HG02981 (cell line): ENCODE data around the gene POMP.
A peak's percentile ranks its signal among the peaks of the same experiment; 100 is the strongest.

Experiments
- ATAC-seq: cut with Tn5 transposase; IDR thresholded peaks from one replicate; pipeline ENCODE4 v1.9.1; 2021; ENCODE audit warnings: mild to moderate bottlenecking, moderate library complexity; ENCODE audit not compliant: unreplicated experiment

Gene POMP, protein sequence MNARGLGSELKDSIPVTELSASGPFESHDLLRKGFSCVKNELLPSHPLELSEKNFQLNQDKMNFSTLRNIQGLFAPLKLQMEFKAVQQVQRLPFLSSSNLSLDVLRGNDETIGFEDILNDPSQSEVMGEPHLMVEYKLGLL

DNA sequence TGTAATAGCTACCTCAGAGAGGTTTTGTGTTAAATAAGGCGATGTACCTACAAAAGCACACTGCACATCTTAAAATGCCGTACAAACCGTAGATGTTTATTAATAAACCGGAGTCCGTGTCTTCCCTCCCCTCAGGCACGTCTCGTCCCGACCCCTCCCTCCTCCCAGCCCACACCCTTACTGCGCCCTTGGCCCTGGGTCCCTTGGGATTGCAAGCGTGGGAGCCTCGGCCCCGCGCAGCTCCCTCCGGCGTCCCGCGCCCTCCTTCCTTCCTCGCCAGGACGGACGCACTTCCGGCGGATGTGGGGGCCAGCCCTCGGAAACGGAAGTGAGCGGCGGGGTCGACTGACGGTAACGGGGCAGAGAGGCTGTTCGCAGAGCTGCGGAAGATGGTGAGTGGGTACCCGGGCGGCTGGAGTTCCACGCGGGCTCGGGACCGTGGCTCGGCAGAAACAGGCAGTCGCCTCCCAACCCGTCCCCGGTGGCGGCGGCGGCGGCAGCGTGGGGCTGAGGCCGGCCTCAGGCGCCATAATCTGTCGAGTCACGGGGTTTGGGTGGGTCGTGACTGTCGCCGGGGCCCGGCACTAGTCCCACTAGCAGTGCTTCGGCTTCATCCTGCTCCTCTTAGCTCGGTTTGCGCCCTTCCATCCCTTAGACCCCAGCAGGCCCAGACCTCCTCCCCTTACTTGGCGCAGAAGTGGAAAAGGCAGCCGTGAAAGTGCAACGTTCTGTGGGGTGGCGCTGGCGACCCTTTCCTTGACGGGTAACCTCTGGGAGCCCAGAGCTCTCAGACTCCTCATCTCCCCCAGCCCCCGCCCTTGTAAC is at the start of gene POMP:
Gene POMP (plus strand): TSS at position 335 of the 825 bp plus-strand sequence. CDS start 55 bp downstream, at position 390.
- ATAC-seq, result peak; percentile 79

GRCh38 chr13:28609381-28609780 is 49.5 kb upstream of the POMP start:
- ATAC-seq, result no peak

DNA sequence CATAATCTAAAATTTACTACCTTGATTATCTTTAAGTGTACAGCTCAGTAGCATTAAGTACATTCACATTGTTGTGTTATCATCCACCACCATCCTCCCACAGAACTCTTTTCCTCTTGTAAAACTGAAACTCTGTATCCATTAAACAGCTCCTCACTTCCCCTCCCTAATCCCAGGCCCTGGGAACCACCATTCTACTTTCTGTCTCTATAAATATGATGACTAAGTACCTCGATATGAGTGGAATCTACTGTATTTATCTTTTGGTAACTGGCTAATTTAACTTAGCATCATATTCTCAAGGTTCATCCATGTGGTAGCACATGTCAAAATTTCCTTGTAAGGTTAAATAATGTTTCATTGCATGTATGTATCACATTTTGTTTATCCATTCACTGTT is 49.0 kb upstream of the POMP start:
- no peak for ATAC-seq

- no peak for ATAC-seq
Measured at GRCh38 chr13:28610996-28611395, 47.9 kb upstream of the POMP start.

GRCh38 chr13:28611654-28612131 is 47.2 kb upstream of the POMP start:
- no peak for ATAC-seq

DNA sequence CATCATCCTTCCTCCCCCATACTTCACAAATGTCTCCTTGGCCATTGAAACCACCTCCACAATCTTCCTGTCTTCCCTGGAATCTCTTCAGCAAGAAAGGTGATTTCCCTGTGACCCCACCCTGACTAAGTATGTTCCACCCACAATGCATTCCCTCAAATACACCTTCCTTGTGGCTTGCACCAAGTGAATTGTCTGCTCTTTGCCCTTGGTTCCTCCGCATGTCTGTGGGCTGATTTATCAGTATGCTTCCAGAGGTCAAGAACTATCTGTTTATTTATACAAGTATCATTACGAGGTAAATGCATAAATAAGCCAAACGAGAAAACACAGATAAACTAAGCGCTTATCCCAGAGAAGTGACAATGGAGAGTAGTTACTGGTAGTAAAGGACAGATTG is 45.4 kb upstream of the POMP start:
- ATAC-seq, result no peak

DNA sequence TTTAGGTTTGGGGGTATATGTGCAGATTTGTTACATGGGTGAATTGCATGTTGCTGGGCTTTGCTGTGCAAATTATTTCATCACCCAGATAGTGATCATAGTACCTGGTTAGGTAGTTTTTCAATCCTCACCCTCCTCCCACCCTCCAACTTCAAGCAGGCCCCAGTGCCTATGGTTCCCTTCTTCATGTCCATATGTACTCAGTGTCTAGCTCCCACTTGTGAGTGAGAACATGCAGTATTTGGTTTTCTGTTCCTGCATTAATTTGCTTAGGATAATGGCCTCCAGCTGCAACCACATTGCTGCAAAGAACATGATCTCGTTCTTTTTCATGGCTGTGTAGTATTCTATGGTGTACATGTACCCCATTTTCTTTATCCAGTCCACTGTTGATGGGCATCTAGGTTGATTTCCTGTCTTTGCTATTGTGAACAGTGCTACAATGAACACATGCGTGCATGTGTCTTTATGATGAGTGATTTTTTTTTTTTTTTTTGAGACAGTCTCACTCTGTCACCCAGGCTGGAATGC is 42.9 kb upstream of the POMP start:
- no peak for ATAC-seq

DNA sequence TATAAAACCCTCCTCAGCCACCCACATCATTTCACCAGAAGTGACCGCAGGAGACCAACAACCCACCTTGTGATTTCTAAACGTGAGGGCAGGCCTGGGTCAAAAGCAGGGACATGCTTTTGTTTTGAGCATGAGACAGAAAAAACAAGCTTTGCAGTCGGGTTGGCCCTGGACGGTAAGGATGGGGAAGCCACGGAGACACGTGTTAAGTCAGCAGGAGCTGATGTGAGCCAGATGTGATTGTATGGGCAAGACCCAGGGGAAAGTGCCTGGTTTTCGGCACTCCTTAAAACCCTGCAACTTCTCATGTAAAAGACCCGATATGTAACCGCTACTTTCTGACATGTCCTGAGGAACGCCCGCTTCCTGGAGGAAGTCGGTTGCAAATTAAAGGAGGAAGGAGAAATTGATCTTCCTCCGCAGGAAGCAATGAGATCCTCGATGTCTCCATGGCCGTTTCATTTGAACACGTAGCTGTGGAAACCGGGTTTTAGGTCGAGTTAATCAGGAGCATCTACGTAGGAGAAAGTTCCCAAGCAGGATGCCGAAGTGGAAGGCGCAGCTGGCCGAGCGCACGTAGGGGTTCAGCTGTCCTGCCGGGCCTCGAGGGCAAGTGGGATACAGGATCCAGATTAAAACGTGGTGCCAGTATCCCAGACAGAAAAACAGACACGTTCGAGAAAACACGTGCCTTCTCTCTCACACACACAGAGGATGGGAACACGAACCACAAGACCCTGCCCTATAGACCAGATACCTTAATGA is 40.5 kb upstream of the POMP start:
- no peak for ATAC-seq

GRCh38 chr13:28620011-28620830 is 38.7 kb upstream of the POMP start:
- ATAC-seq, result no peak

GRCh38 chr13:28621449-28621848 is 37.5 kb upstream of the POMP start:
- no peak for ATAC-seq

DNA sequence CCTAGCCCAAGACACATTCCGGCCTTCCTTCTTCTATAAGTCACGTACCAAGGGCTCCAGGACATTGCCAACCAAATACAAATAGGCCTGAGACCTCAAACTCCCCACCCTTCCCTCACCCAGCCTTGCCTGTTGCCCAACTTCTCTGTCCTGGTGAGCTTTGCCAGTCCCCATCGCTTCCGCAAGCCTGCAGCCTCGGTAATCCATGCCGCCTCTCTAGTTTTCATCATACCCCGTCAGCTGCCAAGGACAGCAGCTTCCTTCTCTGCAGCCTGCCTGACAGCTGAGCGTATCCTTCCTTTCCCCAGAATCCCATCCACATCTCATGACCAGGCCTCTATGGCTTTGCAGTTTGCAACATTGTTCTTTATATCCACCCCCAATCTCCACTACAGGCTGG is 36.6 kb upstream of the POMP start:
- no peak for ATAC-seq

DNA sequence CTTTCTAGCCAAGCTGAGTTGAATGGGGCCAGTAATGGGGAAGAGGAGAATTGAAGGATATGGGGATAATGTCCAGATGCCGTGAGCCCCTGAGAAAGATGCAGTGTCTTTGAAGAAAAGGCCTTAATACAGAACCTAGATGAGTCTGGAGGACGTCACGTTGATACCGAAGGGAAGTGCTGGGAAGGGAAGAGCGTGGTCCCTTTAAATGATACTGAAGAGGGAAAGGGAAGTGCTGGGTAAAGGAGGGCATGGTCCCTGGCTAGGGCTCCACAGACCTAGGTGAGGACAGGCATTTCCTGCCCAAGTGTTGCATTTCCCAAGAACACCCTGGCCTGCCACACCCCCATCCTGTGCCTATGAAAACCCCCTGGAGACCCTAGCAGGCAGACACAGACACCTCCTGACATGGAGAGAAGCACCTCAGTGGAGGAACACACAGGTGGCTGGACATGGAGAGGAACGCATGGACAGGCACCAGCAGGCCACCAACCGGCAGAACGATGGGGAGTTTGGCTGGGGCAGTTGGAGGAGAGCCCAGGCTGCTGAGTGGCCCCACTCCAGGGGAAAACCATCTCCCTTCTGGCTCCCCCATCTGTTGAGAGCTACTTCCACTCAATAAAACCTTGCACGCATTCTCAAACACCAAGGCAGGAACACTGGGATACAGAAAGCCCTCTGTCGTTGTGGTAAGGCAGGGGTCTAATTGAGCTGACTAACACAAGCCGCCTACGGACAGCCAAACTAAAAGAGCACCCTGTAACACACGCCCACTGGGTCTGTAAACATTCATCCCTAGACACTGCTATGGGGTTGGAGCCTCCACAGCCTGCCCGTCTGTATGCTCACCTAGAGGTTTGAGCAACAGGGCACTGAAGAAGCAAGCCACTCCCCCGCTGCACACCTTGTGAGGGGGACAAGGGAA is 34.9 kb upstream of the POMP start:
- no peak for ATAC-seq

GRCh38 chr13:28624707-28625432 is 34.1 kb upstream of the POMP start:
- ATAC-seq, result no peak

GRCh38 chr13:28626266-28626665 is 32.7 kb upstream of the POMP start:
- ATAC-seq, result no peak

DNA sequence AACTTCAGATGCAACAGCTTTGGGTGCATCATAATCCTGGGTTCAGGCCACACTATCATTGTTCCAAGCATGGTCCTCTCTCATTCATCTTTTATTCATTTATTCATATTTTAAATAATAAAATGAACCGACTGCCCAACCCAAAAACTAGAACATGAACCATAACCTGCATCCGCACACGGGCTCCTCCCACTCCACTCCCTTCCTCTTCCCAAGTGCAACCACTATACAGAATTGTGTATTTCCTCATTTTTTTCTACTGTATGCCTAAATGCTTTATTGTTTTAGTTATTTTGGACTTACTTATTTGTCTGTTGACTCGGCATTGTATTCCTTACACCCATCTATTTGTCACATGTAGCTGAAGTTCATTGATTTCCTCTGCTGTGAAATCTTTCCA is 30.7 kb upstream of the POMP start:
- no peak for ATAC-seq

- ATAC-seq, result no peak
Measured at GRCh38 chr13:28630869-28631268, 28.1 kb upstream of the POMP start.

DNA sequence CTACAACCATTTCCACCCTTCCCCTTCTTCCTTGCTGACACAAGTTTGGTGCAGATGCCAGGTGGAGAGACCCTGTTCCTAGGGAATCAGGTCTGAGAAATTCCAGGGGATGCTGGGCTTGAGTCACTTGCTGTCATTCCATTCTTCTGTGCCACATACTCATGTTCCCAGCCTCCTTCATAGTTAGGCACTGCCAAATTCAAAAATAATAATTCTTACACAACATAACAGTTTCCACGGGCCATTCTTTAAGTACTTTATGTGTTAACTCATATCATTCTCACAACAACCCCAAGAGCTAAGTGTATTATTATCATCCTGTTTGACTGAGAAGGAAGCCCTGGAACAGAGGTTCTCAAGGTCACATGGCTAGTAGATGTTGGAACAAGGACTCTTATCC is 27.1 kb upstream of the POMP start:
- ATAC-seq, result no peak

GRCh38 chr13:28636069-28636468 is 22.9 kb upstream of the POMP start:
- no peak for ATAC-seq
